DMS153 (cell line): Measurements from ENCODE around the gene ZNF283.
"Not testable (repeated sequence)": the region's sequence is repeated elsewhere in the genome, so short reads cannot be mapped to it uniquely, and the experiment has no call there.

Experiments
- DNase-seq: peaks from one replicate; lab custom pipeline; 2025; lab: John Stamatoyannopoulos, UW

Gene ZNF283

GRCh38 chr19:43848821-43849220 lies 21.7 kb downstream of the ZNF283 start:
- DNase-seq, result no peak

GRCh38 chr19:43858174-43858573 lies 31.1 kb downstream of the ZNF283 start:
- no peak for DNase-seq

- not testable (repeated sequence) for DNase-seq
These were observed 39.8 kb downstream of the ZNF283 start for GRCh38 chr19:43866923-43867322.

- no peak for DNase-seq
These were observed 45.6 kb downstream of the ZNF283 start for GRCh38 chr19:43872547-43873336.

DNA sequence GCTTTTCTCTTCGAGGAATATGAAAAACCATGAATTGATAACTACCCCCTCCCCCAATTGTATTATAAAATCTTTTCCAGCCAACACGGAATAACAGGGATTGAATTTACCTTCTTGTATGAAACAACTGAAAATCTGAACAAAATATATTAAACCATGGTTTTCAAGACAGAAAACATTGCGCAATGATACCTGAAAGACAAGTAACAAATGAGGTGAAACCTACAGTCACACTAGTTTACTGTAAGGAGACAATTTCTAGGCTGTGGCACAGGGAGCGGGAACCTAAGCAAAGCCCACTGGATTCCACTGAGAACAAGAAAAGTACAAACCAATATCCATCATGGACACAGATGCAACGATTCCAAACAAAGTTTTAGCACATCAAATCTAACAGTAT lies 53.4 kb downstream of the ZNF283 start:
- no peak for DNase-seq

DNA sequence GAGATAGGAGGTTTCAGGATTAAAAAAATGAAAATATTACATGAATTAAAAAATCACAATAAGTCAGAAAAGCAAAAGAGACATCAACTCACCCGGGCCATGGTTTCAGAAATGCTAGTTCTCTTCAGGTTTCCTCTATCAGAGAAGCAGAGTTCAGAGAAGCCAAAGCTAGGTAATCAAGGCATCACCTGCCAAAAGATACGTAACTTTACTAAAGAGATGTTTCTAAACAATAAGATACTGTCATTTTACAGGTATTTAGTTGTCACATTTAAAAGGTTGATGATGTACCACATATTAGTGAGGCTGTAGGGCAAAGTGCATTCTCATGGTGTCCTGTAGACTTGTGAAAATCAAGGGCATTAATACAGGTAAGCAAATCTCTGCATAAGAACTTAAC lies 56.7 kb downstream of the ZNF283 start, which contains the start of gene ZNF404:
Gene ZNF404 (minus strand): TSS at position 101 of the 400 bp plus-strand sequence.
- DNase-seq, result no peak

- no peak for DNase-seq
These were observed 68.7 kb downstream of the ZNF283 start for GRCh38 chr19:43895727-43896308.
